Measurements from ENCODE around the gene COL13A1. TPM values are rescaled to one million over a fixed set of nuclear protein-coding genes. Genes with fewer than 3 reads are reported as not detected.

Gene COL13A1
- polyA plus RNA-seq, 1 donor = 9.6 TPM

DNA sequence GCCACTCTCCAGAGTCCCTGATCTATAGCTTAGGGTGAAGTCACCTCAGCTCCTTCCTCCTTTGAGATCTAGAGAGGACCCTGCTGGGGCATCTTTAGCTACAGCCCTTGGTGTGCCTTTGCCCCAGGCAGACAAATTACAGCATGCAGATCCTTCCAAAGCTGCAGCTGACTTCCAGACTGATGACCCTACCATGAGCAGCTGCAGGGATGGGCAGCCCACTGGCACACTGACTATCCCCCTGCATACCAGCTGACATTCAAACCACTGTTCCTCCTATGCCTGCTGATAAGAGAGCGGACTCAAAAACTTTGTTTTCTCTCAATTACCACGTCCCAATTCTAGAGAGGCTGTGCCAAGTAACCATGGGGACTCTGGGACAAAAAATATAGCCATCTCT lies 70.6 kb downstream of the COL13A1 start:
- peaks cover 14% of the 10 kb centered on the region for H3K4me1 ChIP-seq (ENCODE audit: control insufficient read depth, insufficient read depth, low read length)
- no peak overlapping the region for H3K27ac ChIP-seq (ENCODE audit: low read length)
- H3K9me3 ChIP-seq (ENCODE audit: control insufficient read depth, low read depth, low read length) = no peaks in the 10 kb centered on the region
- H3K27me3 ChIP-seq (ENCODE audit: control insufficient read depth, insufficient read depth, low read length) = no peaks in the 10 kb centered on the region
- WGBS (ENCODE audit: insufficient coverage, low lambda C conversion rate) = no CpG with 5 or more reads among the region's 2 CpGs
- no peaks in the 10 kb centered on the region for H3K36me3 ChIP-seq (ENCODE audit: control insufficient read depth, insufficient read depth, low read length)
- no peak for DNase-seq
- H3K4me3 ChIP-seq (ENCODE audit: low read length) = no peak overlapping the region

DNA sequence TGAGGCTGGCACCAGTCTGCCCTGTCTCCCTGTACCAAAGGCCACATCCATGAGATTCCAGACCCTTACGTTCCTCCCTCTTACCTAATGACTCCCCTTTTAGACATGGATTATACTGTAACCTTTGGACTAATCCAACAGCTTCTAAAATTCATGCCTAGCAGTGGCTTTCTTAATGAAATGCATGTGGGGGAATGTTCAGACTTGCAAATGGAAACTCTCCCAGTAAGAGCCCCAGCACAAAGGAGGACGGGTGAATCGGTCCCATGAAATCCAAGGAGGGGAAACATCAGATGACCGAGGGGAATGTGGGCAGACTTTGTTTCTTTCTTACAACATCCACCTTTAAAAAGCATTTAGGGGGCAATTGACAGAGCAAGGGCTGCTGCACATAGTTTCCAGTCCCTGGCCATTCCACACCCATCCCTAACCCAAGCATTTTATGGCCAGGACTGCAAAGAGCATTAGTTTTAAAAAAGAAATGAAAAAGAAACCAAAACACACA lies 71.5 kb downstream of the COL13A1 start:
- Histone ChIP-seq H3K4me3 (ENCODE audit: low read length) (no peak overlapping the region), H3K27ac (ENCODE audit: low read length) (no peak overlapping the region), H3K4me1 (ENCODE audit: control insufficient read depth, insufficient read depth, low read length) (peaks cover 12% of the 10 kb centered on the region), H3K27me3 (ENCODE audit: control insufficient read depth, insufficient read depth, low read length) (no peaks in the 10 kb centered on the region), H3K9me3 (ENCODE audit: control insufficient read depth, low read depth, low read length) (no peaks in the 10 kb centered on the region), H3K36me3 (ENCODE audit: control insufficient read depth, insufficient read depth, low read length) (no peaks in the 10 kb centered on the region)
- no peak for DNase-seq
- no CpG with 5 or more reads among the region's 4 CpGs for WGBS (ENCODE audit: insufficient coverage, low lambda C conversion rate)

DNA sequence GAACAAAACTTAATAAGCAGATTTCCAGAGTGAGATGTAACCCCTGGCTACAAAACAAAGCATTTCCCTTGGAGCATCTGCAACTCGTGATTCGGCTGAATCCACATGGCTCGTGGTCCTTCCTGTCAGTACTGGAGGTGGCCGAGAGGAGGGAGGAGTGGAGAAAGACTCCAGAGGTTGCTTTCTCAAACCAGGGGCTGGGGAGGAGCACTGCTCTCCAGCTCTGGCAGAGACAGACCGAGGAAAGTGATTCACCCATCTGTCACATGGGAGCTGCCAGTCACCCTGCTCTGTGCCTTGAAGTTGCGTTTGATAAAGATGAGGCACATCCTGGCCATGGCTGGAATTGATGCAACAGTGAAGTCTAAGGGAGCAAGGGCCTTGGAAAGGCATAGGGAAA lies 72.7 kb downstream of the COL13A1 start:
- no peaks in the 10 kb centered on the region for H3K36me3 ChIP-seq (ENCODE audit: control insufficient read depth, insufficient read depth, low read length)
- H3K4me1 ChIP-seq (ENCODE audit: control insufficient read depth, insufficient read depth, low read length) = peaks cover 2% of the 10 kb centered on the region
- DNase-seq = no peak
- WGBS (ENCODE audit: insufficient coverage, low lambda C conversion rate) = no CpG with 5 or more reads among the region's 6 CpGs
- H3K27me3 ChIP-seq (ENCODE audit: control insufficient read depth, insufficient read depth, low read length) = no peaks in the 10 kb centered on the region
- H3K27ac ChIP-seq (ENCODE audit: low read length) = no peak overlapping the region
- H3K4me3 ChIP-seq (ENCODE audit: low read length) = no peak overlapping the region
- no peaks in the 10 kb centered on the region for H3K9me3 ChIP-seq (ENCODE audit: control insufficient read depth, low read depth, low read length)

DNA sequence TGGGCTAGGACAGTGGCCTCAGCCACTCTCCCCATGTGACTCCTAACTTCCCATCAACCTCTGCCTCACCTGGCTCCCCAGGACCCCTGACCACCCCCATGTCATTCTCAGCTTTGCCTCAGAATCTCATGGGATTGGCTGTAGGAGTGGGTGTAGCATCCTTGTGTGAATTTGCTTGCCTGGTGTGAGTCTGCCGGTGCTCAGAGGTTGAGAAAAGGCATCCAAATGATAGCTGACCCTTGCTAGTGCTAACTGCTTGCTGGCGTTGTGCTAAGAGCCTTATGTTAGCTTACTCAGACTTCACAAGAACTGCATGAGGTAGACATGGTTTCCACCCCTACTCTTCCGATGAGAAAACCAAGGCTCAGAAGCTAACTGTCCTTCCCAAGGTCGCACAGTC lies 74.2 kb downstream of the COL13A1 start:
- WGBS (ENCODE audit: insufficient coverage, low lambda C conversion rate) = no CpG with 5 or more reads among the region's 4 CpGs
- no peak for DNase-seq
- no peaks in the 10 kb centered on the region for H3K9me3 ChIP-seq (ENCODE audit: control insufficient read depth, low read depth, low read length)
- no peaks in the 10 kb centered on the region for H3K27me3 ChIP-seq (ENCODE audit: control insufficient read depth, insufficient read depth, low read length)
- no peak overlapping the region for H3K4me3 ChIP-seq (ENCODE audit: low read length)
- H3K4me1 ChIP-seq (ENCODE audit: control insufficient read depth, insufficient read depth, low read length) = no peaks in the 10 kb centered on the region
- H3K27ac ChIP-seq (ENCODE audit: low read length) = no peak overlapping the region
- no peaks in the 10 kb centered on the region for H3K36me3 ChIP-seq (ENCODE audit: control insufficient read depth, insufficient read depth, low read length)

DNA sequence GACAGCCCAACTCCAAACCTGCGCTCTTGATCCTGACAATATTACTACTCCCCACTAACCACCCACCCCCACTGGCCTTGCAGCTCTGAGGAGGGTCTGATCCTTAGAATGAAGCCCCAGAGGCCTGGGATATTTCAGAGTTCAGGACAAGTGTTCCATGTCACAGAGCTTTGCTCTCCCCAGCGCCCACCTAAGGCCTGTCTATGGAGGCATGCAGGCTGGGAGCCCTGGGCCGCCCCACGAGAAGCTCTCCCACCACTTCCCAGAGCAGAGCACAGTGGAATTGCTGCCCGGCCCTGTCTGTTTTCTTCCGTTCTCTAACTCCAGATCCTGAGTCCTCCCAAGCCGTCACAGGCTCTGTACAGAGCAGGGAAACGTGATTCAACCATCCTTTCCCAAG lies 74.6 kb downstream of the COL13A1 start:
- Histone ChIP-seq H3K4me3 (ENCODE audit: low read length) (no peak overlapping the region), H3K9me3 (ENCODE audit: control insufficient read depth, low read depth, low read length) (no peaks in the 10 kb centered on the region), H3K27me3 (ENCODE audit: control insufficient read depth, insufficient read depth, low read length) (no peaks in the 10 kb centered on the region), H3K36me3 (ENCODE audit: control insufficient read depth, insufficient read depth, low read length) (no peaks in the 10 kb centered on the region), H3K27ac (ENCODE audit: low read length) (no peak overlapping the region), H3K4me1 (ENCODE audit: control insufficient read depth, insufficient read depth, low read length) (no peaks in the 10 kb centered on the region)
- no CpG with 5 or more reads among the region's 8 CpGs for WGBS (ENCODE audit: insufficient coverage, low lambda C conversion rate)
- no peak for DNase-seq

DNA sequence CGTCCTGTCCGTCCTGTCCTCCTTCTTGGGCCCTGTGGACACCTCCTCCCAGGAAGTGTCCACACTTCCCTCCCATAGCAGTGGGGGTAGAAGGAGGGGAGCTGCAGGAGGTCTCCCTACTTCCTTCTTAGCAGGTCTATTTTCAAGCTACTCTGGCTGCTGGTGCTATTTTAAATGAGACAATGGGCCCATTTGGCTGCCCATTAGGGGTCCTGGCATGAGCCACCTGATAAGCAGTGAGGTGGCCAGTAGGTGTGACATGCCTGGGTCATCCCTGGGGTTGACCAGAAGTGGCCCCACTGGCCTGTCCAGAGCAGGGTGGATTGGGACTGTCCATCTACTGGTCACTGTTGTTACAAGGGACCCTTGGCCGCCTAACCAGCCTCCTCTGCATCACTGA lies 75.2 kb downstream of the COL13A1 start:
- Histone ChIP-seq H3K36me3 (ENCODE audit: control insufficient read depth, insufficient read depth, low read length) (no peaks in the 10 kb centered on the region), H3K4me1 (ENCODE audit: control insufficient read depth, insufficient read depth, low read length) (no peaks in the 10 kb centered on the region), H3K9me3 (ENCODE audit: control insufficient read depth, low read depth, low read length) (no peaks in the 10 kb centered on the region), H3K4me3 (ENCODE audit: low read length) (no peak overlapping the region), H3K27ac (ENCODE audit: low read length) (no peak overlapping the region), H3K27me3 (ENCODE audit: control insufficient read depth, insufficient read depth, low read length) (no peaks in the 10 kb centered on the region)
- DNase-seq = no peak
- no CpG with 5 or more reads among the region's 3 CpGs for WGBS (ENCODE audit: insufficient coverage, low lambda C conversion rate)

DNA sequence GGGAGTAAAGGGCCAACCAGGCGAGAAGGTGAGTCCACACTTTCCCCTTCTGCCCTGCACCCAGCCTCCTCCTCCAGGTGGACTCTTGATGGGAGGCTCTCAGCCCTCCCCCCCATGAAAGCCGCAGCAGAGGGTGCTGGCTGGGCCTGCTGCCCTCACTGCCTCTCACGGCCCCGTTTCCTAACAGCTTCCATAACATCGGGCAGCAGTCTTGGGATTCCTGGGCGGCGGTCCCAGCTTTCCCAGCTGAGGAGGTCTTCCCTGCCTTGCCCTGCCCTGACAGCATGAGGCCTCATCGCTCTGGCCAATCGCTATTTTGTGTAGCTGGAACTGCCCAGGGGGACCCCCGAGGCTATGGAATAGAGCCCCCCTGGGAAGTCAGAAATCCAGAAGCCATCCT lies 76.3 kb downstream of the COL13A1 start:
- Histone ChIP-seq H3K27ac (ENCODE audit: low read length) (no peak overlapping the region), H3K4me1 (ENCODE audit: control insufficient read depth, insufficient read depth, low read length) (no peaks in the 10 kb centered on the region), H3K4me3 (ENCODE audit: low read length) (no peak overlapping the region), H3K9me3 (ENCODE audit: control insufficient read depth, low read depth, low read length) (no peaks in the 10 kb centered on the region), H3K27me3 (ENCODE audit: control insufficient read depth, insufficient read depth, low read length) (no peaks in the 10 kb centered on the region), H3K36me3 (ENCODE audit: control insufficient read depth, insufficient read depth, low read length) (no peaks in the 10 kb centered on the region)
- no peak for DNase-seq
- no CpG with 5 or more reads among the region's 10 CpGs for WGBS (ENCODE audit: insufficient coverage, low lambda C conversion rate)

DNA sequence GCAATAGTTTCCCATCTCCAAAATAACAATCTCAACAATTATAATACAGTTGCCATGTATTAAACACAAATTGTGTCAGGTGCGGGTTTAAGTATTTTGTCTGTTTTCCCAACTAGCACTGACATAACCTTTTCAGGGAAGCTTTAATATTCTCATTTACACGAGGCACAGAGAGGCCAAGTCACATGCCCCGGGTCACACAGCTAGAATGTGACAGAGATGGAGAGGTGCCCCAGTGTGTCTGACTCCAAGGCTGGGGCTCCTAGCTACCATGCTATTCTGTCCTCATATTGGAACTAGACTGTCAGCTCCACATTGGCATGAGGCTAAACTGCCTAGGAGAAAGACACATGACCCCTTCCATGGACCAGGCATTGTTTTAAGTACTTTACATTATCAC lies 77.2 kb downstream of the COL13A1 start:
- H3K27me3 ChIP-seq (ENCODE audit: control insufficient read depth, insufficient read depth, low read length) = no peaks in the 10 kb centered on the region
- H3K27ac ChIP-seq (ENCODE audit: low read length) = no peak overlapping the region
- no peak for DNase-seq
- WGBS (ENCODE audit: insufficient coverage, low lambda C conversion rate) = no CpG with 5 or more reads among the region's 3 CpGs
- H3K36me3 ChIP-seq (ENCODE audit: control insufficient read depth, insufficient read depth, low read length) = no peaks in the 10 kb centered on the region
- no peak overlapping the region for H3K4me3 ChIP-seq (ENCODE audit: low read length)
- no peaks in the 10 kb centered on the region for H3K9me3 ChIP-seq (ENCODE audit: control insufficient read depth, low read depth, low read length)
- H3K4me1 ChIP-seq (ENCODE audit: control insufficient read depth, insufficient read depth, low read length) = peaks cover 7% of the 10 kb centered on the region

DNA sequence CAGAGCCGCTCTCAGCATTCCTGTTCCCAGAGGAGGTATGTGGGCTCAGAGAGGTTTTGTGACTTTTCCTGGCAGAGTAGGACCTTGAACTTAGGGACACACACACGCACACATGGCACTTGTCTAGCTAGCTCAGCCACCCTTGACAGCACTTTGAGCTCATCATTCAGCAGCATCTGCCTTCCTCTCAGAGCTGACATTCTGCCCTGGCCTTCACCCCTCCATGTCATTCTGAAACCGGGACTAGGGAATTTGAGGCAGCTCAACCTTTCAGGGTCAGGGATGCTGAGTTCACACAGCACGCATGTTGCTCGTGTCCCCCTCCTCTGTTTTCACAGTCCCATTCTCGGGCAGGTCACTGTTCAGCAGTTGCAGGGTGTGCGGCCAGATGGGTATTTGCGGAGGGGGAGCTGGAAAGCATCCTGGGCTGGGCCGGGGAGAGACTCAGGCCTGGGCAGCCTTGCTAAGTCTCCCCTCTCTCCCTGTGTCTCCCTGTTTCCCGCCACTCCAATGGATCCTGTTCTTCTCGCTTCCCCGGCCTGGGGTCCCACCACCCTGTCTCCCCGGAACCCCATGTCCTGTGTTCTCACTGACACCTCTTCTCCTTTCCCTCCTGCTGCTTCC lies 78.0 kb downstream of the COL13A1 start:
- WGBS (ENCODE audit: insufficient coverage, low lambda C conversion rate) = no CpG with 5 or more reads among the region's 13 CpGs
- no peaks in the 10 kb centered on the region for H3K9me3 ChIP-seq (ENCODE audit: control insufficient read depth, low read depth, low read length)
- no peak overlapping the region for H3K4me3 ChIP-seq (ENCODE audit: low read length)
- peaks cover 14% of the 10 kb centered on the region for H3K4me1 ChIP-seq (ENCODE audit: control insufficient read depth, insufficient read depth, low read length)
- H3K27me3 ChIP-seq (ENCODE audit: control insufficient read depth, insufficient read depth, low read length) = no peaks in the 10 kb centered on the region
- no peak overlapping the region for H3K27ac ChIP-seq (ENCODE audit: low read length)
- no peaks in the 10 kb centered on the region for H3K36me3 ChIP-seq (ENCODE audit: control insufficient read depth, insufficient read depth, low read length)
- DNase-seq = no peak

DNA sequence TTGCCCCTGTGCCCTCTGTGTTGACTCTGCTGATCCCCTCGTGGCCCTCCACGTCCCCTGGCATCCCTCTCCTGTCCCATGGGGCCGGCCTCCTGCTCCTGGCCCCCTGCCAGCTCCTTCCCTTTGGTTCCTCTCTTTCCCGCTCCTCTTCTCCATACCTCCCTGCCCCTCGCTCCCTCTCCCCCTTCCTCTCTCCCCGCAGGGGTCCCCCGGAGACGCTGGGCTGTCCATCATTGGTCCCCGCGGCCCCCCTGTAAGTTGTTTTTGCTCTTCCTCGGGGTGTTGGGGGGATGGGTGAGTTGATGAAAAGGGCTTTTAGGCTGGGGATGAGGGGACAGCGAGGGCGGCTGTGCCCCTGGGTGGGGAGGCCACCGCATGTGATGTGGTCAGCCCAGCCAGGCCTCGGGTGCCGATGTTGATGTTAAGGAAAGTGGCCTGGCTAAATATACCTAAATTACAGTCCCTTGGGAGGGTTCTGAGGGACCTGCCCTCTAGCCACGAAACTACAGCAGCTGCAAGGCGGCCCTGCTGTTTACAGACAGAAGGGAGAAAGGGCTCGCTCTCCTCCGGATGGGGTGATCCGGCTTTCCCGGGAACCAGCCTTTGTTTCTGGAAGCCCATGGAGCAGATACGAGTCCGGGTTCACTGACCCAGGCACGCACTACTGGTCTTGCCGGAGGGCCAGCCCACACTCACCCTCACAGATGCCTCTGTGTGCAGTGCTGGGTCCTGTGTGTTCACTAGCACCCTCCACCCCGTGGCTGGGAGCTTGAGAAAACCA lies 78.8 kb downstream of the COL13A1 start:
- H3K4me3 ChIP-seq (ENCODE audit: low read length) = no peak overlapping the region
- H3K9me3 ChIP-seq (ENCODE audit: control insufficient read depth, low read depth, low read length) = no peaks in the 10 kb centered on the region
- H3K4me1 ChIP-seq (ENCODE audit: control insufficient read depth, insufficient read depth, low read length) = peaks cover 14% of the 10 kb centered on the region
- H3K36me3 ChIP-seq (ENCODE audit: control insufficient read depth, insufficient read depth, low read length) = no peaks in the 10 kb centered on the region
- DNase-seq = no peak
- WGBS (ENCODE audit: insufficient coverage, low lambda C conversion rate) = 63% methylated on average over 2 of the region's 27 CpGs
- H3K27me3 ChIP-seq (ENCODE audit: control insufficient read depth, insufficient read depth, low read length) = no peaks in the 10 kb centered on the region
- H3K27ac ChIP-seq (ENCODE audit: low read length) = no peak overlapping the region

DNA sequence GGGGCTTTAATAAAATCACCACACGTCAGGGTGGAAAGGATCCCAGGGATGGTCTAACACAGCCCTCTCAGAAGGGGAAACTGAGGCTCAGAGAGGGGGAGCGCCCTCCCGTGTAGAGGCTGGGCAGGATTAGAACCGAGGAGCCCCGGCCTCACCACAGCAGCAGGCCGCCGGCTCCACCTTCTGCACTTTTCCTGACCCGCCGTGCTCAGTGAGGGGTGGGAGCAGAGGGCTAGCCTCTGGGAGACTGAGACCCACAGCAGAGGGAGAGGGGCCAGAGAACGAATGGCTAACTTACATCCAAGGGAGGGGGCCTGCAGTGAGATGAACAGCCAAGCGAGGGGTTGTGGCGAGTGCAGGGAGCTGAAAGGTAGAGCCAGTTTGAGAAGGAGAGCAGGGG lies 79.5 kb downstream of the COL13A1 start:
- Histone ChIP-seq H3K4me3 (ENCODE audit: low read length) (no peak overlapping the region), H3K27ac (ENCODE audit: low read length) (no peak overlapping the region), H3K36me3 (ENCODE audit: control insufficient read depth, insufficient read depth, low read length) (no peaks in the 10 kb centered on the region), H3K9me3 (ENCODE audit: control insufficient read depth, low read depth, low read length) (no peaks in the 10 kb centered on the region), H3K27me3 (ENCODE audit: control insufficient read depth, insufficient read depth, low read length) (no peaks in the 10 kb centered on the region), H3K4me1 (ENCODE audit: control insufficient read depth, insufficient read depth, low read length) (peaks cover 14% of the 10 kb centered on the region)
- DNase-seq = no peak
- no CpG with 5 or more reads among the region's 12 CpGs for WGBS (ENCODE audit: insufficient coverage, low lambda C conversion rate)

All from large intestine (tissue), 3 donors.